ENCODE results near the gene GOSR1.
A peak's percentile ranks its signal among the peaks of the same experiment; 100 is the strongest.
"Not testable (repeated sequence)": the region's sequence is repeated elsewhere in the genome, so short reads cannot be mapped to it uniquely, and the experiment has no call there.

Gene GOSR1

DNA sequence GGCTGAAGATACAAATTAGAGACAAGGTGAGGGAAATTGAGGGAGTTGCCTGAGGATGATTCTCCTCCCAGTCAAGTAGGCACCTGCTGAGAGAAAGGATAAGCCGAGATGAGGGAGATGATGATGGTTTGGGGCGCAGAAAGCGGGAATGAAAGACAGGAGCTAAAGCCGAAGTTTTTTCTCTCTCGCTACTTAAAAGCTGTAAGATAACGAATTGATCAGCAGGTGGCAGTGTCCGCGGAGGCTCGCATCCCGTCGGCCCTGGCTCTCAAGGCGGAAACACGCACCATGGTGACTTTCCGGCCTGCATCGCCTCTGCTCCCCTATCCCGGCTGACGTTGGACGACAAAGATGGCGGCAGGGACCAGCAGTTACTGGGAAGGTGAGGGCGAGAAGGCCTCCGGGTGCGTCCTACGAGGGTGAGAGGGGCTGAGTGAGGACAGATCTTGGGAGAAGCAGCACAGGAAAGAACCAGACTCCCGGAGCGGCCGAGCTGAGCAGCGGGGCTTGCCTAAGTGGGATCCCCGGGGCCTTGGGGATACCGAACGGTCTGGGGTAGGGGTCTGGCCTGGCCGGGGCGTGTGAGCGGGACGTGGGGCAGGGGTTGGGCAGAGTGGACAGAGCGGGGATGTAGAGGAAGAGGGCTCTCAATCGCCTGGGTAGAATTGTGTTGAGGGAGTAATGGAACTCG lies at the start of gene GOSR1:
TSS of gene GOSR1 (plus strand) at position 326 of the 691 bp plus-strand sequence. CDS start at position 352, 26 bp downstream.
- peak; percentile 96 for DNase-seq

DNA sequence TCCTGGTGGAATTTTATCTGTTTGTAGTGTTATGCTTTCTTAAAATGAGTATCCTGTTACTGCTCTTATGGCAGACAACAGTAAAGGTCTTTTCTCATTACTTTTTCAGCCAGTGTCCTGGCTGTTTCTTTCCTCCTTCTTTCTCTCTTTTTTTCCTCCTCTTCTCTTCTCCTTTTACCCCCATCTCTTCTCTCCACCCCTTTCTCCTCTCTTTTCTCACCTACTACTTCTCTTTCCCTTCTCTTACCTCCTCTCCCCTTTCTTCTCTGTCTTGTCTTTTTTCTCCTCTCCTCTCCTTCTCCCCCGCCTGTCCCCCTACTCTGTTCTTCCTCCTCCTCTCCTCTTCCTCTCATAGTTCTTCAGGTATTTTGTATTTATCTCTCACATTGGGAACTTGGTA lies 49.6 kb upstream of the GOSR1 start:
- no peak for DNase-seq

DNA sequence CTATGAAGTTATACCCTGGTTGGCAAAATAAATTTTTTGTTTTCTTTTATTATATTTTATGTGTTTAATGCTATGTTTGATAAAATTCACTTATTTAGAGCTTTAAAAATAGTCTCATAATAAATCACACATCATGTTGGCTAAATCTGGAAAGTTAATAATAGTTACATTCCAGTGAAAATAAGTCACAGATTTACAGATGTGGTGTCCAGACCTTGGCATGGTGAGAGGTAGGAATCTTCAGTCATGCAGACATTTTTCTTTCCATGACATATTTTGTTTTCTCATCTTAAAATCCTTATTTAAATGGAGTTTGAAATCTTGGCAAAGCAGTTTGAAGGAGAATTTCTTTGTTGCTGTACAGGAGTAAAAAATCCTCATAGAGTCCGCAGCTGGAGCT lies 48.1 kb upstream of the GOSR1 start:
- DNase-seq, result peak; percentile 82

DNA sequence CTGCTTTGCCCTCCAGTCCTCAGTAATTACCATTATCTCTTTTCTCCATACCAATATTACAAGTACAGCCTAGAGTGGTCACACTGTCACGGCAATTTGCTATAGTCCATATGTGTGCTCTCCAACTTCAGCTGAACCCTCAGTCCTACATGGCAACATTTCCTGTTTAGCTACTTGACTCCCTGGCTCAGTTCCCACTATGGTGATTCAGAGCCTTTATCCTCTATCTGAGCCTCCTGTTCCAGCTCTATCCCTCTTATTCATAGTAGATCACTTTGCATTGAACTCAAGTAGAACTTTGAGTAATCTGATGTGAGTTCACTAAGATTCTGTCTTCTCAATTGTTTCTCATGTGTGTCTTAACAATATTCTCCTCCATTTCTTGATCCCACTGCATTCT lies 43.7 kb upstream of the GOSR1 start:
- DNase-seq, result peak; percentile 97

DNA sequence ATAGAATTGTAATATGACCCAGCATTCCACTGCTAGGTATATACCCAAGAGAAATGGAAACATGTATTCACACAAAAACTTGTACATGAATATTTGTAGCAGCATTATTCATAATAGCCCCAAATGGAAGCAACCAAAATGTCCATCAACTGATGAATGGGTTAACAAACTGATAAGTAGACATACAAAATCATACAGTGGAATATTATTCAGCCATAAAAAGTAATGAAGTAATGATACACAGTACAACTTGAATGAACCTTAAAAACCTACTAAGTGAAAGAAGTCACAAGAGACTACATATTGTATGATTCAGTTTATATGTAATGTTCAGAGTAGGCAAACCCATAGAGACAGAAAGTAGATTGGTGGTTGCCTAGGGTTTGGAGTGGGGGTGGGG lies 40.5 kb upstream of the GOSR1 start:
- DNase-seq, result no peak

DNA sequence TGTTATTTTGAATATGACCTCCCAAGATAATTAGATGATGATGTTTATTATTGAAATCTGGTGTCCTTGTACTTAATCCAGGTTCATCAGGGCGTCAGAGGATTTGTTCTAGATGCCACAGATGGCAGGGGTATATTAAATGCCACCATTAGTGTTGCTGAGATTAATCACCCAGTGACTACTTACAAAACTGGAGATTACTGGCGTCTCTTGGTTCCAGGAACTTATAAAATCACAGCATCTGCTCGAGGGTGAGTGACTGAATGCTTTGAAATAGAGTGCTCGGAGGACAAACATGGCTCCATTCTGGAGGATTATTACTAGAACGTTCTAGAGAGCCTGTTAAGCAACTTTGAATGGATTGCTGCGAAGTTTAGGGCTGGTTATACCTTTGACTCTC lies 33.5 kb upstream of the GOSR1 start:
- no peak for DNase-seq

DNA sequence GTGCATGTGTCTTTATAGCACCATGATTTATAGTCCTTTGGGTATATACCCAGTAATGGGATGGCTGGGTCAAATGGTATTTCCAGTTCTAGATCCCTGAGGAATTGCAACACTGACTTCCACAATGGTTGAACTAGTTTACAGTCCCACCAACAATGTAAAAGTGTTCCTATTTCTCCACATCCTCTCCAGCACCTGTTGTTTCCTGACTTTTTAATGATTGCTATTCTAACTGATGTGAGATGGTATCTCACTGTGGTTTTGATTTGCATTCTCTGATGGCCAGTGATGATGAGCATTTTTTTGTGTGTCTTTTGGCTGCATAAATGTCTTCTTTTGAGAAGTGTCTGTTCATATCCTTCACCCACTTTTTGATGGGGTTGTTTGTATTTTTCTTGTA lies 30.6 kb upstream of the GOSR1 start:
- DNase-seq, result not testable (repeated sequence)

DNA sequence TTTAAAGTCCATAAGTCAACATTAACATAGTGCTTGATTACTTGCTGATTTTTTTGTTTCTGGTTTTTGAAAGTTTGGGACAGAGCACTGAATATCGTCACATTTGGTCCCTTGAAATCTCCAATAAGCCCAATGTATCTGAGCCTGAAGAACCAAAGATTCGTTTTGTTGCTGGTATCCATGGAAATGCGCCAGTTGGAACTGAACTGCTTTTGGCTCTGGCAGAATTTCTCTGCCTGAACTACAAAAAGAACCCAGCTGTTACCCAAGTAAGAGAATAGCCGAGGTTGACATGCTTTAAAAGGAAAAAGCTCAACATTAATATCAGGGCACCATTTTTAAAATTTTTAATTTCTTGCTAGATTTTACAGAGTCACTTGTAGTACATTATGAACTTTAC lies 27.7 kb upstream of the GOSR1 start:
- DNase-seq, result no peak

DNA sequence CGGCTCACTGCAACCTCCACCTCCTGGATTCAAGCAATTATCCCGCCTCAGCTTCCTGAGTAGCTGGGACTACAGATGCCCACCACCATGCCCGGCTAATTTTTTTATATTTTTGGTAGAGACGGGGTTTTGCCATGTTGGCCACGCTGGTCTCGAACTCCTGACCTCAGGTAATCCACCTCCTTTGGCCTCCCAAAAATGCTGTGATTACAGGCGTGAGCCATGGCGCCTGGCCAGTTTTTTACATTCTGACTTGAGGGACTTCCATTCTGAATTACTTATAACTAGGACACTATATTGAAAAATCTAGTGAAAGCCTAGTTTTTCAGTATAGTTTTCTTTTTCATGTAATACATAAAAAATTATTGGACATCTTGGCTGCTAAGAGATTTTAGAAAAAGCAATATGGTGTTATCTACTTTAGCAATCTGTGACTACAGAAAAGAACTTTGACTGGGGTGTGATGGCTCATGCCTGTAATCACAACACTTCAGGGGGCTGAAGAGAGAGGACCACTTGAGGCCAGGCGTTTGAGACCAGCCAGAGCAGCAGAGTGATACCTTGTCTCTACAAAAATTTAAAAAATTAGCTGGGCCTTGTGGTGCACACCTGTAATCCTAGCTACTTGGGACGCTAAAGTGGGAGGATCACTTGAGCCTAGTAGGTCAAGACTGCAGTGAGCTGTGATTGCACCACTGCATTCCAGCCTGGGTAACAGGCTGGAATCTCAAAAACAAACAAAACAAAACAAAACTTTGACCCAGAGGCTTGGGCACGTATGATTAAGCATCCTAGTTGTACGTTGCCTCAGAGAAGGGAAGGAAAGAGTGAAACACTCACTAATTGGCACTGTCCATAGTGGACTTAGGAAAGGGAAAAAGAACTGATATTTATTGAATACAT lies 26.8 kb upstream of the GOSR1 start:
- peak; percentile 71 for DNase-seq

DNA sequence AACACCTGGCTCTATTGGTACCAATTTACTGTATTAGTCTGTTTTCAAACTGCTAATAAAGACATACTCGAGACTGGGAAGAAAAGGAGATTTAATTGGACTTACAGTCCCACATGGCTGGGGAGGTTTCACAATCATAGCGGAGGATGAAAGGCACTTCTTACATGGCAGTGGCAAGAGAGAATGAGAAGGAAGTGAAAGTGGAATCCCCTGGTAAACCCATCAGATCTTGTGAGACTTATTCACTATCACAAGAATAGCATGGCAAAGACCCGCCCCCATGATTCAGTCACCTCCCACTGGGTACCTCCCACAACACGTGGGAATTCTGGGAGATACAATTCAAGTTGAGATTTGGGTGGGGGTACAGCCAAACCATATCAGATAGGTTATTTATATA lies 22.6 kb upstream of the GOSR1 start:
- no peak for DNase-seq

DNA sequence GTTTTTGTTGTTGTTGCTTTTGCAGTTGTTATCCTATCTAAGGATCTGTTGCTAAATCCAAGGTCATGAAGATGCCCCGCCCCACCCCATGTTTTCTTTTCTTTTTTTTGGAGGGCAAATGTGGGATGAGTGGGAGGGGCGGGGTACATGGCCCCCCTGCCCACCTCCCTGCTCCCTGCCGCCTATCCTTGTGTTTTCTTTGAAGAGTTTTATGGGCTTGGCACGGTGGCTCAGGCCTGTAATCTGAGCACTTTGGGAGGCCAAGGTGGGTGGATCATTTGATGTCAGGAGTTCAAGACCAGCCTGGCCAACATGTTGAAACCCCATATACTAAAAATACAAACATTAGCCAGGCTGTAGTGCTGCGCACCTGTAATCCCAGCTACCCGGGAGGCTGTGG lies 18.8 kb upstream of the GOSR1 start:
- no peak for DNase-seq

DNA sequence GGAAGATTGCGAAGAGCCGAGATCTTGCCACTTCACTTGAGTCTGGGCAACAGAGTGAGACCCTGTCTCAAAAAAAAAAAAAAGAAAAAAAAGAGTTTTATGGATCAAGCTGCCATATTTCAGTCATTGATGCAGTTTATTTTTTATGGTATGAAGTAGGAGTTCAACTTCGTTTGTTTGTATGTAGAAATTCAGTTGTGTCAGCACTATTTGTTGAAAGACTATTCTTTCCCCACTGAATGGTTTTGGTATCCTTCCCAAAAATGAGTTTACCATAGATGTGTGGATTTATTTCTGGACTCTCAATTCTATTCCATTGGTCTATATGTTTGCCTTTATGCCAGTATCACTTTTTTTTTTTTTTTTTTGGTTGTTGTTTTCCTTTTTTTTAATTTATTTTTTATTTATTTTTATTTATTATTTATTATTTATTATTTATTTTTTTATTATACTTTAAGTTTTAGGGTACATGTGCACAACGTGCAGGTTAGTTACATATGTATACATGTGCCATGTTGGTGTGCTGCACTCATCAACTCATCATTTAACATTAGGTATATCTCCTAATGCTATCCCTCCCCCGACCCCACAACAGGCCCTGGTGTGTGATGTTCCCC lies 18.3 kb upstream of the GOSR1 start:
- DNase-seq, result not testable (repeated sequence)

DNA sequence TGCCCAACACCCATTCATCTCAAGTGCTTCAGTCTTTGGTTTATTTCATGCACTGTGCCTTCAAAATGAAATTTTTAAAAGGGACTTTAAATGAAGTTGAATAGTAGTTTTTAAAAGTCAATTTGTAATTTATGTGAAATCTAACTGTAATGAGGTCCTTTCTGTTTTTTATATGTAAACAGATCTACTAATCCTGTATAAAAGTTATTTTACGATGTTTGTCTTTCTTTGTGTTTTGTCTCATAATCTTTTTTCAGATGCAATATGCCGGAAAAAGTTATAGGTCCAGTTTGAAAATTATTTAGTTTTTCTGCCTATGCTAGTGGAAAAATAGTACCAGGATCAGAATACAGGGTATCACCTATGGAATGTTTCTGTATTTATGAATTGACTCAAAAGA lies 8.7 kb upstream of the GOSR1 start:
- no peak for DNase-seq

DNA sequence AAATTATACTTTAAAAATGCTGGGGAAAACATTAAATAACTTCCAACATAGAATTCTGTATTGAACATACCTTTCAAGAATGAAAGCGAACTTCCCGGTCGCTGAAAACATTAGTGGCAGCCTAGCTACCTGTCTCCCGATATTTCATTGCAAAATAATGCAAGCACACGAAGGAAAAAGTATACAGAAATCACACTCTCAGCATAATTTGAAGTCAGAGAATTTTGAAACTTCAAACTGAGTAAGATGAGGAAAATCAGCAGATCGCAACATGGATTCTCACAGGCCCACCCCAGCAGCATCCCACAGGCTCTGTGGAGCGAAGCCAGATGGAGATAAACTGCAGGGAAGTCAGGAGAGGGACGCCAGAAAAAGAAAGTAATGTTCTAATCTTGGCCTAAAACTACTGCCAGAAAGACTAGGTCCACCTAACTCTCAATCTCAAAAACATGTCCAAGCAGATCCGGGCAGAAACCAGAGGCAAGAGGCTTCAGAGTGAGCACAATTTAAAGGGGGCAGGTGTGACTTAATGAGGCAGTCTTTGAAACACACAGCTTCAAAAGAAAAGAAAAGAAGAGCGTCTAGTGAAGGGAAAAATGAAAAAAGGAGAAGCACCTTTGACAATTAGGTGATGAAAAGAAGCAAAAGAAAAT lies 4.8 kb upstream of the GOSR1 start:
- no peak for DNase-seq

DNA sequence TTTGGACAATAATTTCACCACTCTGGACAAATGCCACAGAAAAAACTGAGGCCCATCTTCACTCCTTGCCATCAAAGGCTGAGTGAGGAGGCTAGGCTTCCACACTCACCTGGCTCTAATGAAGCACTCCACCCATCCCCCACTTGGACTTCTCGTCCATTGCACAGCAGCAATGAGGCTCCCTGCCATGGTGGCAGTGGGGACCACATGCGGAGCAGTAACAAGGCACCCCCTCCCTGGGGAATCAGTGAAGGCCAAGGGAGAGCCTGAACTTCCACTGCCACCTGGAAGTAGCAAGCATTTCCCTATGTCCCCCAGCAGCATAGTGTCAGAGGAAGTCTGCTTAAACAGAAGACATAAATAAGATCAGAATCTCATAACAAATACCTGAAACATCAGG lies 2.0 kb upstream of the GOSR1 start:
- DNase-seq, result no peak

DNA sequence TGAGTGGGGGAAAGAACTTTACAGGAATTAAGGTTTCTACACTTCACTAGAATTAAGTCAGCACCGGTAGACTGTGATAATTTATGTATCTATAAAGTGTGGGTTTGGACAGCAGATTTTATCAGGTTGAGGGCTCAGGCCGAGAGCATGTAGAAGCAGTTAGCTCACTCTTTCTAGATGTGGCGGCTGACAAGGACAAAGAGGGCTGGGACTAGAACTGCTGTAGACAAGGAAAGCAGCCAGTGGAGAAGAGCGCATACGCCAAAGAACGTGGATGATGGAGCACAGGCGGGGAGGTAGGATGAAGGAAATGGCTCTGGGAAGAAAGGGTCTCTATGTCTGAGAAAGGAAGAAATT lies 504 bp upstream of the GOSR1 start:
- DNase-seq, result peak; percentile 1

DNA sequence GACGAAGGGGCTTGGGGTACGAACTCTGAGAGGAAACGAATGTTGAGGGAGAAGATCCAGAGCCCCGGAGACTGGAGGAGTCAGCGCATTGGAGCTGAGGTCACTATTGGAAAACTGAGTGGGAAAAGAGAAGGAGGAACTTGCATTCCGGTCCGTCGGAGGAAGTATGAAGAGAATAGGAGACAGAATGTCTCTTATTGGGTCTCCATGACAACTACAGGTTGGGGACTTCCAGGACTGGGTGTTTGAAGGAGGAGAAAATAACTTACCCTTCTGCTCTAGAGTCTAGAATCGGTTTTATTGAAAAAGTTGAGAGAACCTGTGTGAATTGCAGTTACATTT lies 537 bp downstream of the GOSR1 start:
- DNase-seq, result no peak

DNA sequence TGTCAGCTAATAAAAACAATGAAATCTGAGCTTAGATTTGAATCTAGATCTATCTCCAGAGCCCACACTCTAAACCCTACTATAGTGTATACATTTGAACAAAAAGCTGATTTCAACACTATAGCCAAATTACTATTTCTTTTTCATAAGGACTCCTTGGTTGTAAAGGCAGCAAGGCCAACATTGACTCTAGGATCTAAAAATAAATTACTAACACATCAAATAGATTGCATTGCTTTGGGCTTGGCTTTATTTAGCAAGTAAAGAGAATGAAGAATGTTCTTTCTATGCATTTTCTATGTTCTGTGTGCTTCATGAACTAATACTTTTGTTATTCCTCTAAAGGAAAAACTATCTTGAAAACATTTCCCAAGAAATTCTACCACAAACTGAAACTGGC lies 5.3 kb downstream of the GOSR1 start:
- DNase-seq, result no peak

DNA sequence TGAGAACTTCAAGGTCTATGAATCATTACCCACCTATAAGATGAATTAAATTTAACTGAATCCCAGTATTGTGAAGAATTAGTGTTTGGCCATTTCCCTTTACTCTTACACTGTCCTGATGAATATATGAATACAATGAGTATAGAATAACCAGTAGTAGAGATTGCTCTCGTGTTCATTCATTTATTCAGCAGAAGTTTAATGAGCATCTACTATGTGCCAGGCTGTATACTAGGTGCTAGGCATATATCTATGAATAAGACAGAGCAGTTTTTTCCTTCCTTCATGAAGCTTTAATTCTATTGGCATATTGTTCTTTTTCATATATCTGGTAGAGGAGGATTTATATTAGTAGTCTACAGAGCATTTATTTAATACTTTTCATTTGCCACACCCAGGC lies 6.0 kb downstream of the GOSR1 start:
- no peak for DNase-seq

DNA sequence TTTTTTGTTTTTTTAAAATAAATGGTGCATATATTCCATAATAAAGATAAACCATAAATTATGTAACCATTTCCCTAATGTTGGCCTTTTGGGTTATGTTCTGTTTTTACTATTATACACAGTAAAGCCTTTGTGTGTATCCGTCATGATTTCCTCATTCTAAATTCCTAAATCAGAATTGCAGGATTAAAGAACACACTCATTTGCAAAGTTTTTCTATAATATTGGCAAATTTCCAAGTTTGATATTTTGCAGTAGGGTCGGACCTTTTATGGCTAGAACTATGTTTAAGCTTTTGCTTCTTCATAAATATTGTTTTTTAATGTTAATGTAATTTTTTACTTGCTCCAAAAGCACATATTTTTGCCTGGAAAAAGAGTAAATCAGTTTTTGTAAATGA lies 16.6 kb downstream of the GOSR1 start:
- DNase-seq, result no peak

DNA sequence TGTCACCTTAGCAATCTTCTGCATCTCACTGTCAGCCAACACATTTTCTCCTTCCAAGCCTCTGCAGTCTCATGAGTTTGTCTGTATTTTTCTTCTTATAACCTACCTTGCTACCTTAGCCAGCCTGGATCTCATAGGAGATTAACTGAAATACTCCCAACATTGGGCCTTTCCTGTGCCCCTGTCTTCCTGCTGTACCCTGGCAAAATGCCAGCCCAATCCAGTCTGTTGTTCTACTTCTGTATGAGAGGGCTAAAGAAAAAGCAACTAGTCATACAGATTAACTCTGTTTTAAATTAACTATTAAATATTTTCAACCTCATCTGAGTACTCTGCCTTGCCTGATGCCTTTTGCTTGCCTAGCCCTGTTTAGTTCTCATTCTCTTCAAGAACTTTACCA lies 18.4 kb downstream of the GOSR1 start:
- no peak for DNase-seq

DNA sequence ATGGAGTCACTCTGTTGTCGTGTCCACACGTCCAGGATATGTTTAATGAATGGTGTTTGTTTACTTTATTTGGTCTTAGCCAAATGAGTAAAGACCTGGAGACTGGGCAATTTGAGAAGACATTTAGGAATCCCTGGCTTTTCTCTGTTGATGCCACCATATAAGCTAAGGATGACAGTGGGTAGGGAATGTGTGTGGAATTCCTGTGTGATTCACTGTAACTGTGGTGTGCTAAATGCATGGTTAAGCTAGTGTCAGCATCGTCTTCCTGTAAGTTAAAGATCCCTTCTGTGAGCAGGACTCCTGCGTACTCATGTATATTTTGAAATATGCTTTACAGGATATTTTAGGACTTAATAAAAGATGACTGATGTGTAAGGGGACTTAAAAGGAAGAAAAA lies 26.4 kb downstream of the GOSR1 start:
- DNase-seq, result peak; percentile 34

DNA sequence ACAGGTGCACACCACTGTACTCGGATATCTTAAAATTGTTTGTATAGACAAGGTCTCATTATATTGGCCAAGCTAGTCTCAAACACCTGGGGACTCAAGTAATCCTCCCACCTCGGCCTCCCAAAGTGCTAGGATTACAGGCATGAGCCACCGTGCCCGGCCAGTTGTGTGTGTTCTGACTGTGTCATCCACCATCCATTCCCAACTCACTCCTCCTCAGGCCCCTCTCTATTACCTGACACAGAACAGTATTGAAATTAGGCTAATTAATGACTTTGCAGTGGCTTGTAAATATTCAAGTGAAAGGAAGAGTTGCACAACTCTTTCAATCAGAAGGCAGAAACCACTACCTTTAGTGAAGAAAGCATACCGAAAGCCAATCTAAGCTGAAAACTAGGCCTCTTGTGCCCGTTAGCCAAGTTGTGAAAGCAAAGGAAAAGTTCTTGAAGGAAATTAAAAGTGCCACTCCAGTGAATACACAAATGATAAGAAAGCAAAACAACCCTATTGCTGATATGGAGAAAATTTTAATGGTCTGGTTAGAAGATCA lies 28.7 kb downstream of the GOSR1 start:
- DNase-seq, result no peak
